ENCODE measurements around the gene CXCR6. TPM values are rescaled to one million over a fixed set of nuclear protein-coding genes. Genes with fewer than 3 reads are reported as not detected.

The CXCR6 gene
- total and polyA plus RNA-seq, 2 of the 13 experiments (the other 11 are each of a cell fraction or from before 2014, with no cell fraction given) = not detected

DNA sequence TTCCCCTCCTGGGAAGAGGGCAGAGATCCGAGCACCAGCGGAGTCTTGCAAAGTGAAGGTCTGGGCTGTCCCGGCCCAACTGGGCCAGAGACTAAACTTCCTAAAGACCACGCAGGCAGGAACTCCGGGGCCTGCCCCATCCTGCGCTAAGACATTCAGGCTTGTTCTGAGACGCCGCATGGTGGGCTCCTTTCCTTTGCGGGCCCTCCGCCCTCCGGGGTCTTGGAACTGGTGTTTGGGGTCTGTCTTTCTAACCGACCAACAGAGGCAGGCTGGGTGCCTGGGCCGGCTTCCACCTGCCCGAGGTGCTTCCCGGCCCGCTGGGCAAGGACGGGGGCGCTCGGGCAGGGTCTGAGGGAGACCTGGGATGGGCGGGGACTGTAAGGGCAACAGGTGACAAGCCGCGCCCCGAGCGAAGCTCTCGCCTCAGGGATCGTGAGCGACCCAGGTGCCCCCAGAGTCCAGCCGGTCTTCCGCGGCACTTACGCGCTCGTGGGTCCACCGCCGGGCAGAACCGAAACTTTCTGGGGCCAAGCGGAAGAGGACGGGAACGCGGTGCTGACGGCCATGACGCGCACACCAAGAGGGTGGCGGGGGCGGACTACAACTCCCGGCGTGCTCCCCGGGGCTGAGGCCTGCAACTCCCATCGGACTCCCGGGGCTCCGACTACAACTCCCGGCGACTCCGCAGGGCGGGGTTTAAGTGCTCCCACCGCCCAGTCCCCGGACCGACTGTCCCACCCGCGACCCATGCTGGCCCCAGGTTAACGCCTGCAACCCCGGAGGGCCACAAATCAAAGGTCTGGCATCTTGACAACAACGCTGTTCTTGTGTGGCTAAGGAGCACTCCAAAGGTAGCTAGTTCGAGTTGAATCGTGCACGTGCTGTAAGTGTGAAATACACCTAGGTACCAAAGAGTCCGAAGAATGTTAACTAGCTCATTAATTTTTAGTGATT is 52.2 kb downstream of the CXCR6 start, which contains the start of gene FYCO1 (continued):
- TF ChIP-seq ZNF350 (CRISPR knock-in tag; IDR thresholded peaks at IDR 0.05; ENCODE audit: borderline replicate concordance, low read depth) = peak; percentile 82
- TF ChIP-seq KLF11 (CRISPR knock-in tag; IDR thresholded peaks at IDR 0.05) = peak; percentile 77; the same call in 1 of the 2 replicates
- TF ChIP-seq, protein P1, sequence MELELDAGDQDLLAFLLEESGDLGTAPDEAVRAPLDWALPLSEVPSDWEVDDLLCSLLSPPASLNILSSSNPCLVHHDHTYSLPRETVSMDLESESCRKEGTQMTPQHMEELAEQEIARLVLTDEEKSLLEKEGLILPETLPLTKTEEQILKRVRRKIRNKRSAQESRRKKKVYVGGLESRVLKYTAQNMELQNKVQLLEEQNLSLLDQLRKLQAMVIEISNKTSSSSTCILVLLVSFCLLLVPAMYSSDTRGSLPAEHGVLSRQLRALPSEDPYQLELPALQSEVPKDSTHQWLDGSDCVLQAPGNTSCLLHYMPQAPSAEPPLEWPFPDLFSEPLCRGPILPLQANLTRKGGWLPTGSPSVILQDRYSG (CRISPR knock-in tag; IDR thresholded peaks at IDR 0.05) = no peak
- TF ChIP-seq HNRNPL (IDR thresholded peaks at IDR 0.05; ENCODE audit: low read depth, low read length) = no peak; the same call in 1 of the 2 replicates
- TF ChIP-seq BHLHE40 (IDR thresholded peaks at IDR 0.05; ENCODE audit: low read length) = no peak
- no peak for TF ChIP-seq PCBP1 (IDR thresholded peaks at IDR 0.05; ENCODE audit: borderline replicate concordance, low read depth, low read length)
- TF ChIP-seq GLI4 (CRISPR knock-in tag; IDR thresholded peaks at IDR 0.05; ENCODE audit: borderline replicate concordance) = no peak
- TF ChIP-seq, protein P2, sequence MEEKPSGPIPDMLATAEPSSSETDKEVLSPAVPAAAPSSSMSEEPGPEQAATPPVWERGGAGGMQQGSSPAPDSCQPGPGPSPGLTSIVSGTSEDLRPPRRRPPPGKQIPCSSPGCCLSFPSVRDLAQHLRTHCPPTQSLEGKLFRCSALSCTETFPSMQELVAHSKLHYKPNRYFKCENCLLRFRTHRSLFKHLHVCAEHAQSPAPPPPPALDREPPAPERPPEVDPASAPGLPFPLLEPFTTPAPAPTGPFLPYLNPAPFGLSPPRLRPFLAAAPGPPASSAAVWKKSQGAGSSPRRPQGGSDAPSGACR (CRISPR knock-in tag; IDR thresholded peaks at IDR 0.05) = no peak
- TF ChIP-seq IKZF4 (CRISPR knock-in tag; IDR thresholded peaks at IDR 0.05; ENCODE audit: borderline replicate concordance, low read depth, not compliant biosample characterization) = peak; percentile 51
- no peak for TF ChIP-seq SMC3 (IDR thresholded peaks at IDR 0.05; ENCODE audit: low read length)
- TF ChIP-seq SIX4 (CRISPR knock-in tag; IDR thresholded peaks at IDR 0.05) = no peak
- TF ChIP-seq TGIF2 (CRISPR knock-in tag; IDR thresholded peaks at IDR 0.05) = no peak
- TF ChIP-seq, protein P3, sequence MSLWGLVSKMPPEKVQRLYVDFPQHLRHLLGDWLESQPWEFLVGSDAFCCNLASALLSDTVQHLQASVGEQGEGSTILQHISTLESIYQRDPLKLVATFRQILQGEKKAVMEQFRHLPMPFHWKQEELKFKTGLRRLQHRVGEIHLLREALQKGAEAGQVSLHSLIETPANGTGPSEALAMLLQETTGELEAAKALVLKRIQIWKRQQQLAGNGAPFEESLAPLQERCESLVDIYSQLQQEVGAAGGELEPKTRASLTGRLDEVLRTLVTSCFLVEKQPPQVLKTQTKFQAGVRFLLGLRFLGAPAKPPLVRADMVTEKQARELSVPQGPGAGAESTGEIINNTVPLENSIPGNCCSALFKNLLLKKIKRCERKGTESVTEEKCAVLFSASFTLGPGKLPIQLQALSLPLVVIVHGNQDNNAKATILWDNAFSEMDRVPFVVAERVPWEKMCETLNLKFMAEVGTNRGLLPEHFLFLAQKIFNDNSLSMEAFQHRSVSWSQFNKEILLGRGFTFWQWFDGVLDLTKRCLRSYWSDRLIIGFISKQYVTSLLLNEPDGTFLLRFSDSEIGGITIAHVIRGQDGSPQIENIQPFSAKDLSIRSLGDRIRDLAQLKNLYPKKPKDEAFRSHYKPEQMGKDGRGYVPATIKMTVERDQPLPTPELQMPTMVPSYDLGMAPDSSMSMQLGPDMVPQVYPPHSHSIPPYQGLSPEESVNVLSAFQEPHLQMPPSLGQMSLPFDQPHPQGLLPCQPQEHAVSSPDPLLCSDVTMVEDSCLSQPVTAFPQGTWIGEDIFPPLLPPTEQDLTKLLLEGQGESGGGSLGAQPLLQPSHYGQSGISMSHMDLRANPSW (CRISPR knock-in tag; IDR thresholded peaks at IDR 0.05; ENCODE audit: borderline replicate concordance) = no peak
- no peak for TF ChIP-seq CBX1 (IDR thresholded peaks at IDR 0.05; ENCODE audit: low read depth)
- no peak for TF ChIP-seq ZNF253 (CRISPR knock-in tag; IDR thresholded peaks at IDR 0.05; ENCODE audit: borderline replicate concordance)
- no peak for TF ChIP-seq NR1H2 (CRISPR knock-in tag; IDR thresholded peaks at IDR 0.05; ENCODE audit: borderline replicate concordance, low read depth)
- TF ChIP-seq, protein P4, sequence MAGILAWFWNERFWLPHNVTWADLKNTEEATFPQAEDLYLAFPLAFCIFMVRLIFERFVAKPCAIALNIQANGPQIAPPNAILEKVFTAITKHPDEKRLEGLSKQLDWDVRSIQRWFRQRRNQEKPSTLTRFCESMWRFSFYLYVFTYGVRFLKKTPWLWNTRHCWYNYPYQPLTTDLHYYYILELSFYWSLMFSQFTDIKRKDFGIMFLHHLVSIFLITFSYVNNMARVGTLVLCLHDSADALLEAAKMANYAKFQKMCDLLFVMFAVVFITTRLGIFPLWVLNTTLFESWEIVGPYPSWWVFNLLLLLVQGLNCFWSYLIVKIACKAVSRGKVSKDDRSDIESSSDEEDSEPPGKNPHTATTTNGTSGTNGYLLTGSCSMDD (CRISPR knock-in tag; IDR thresholded peaks at IDR 0.05) = no peak
- TF ChIP-seq POGZ (CRISPR knock-in tag; IDR thresholded peaks at IDR 0.05) = peak; percentile 67
- TF ChIP-seq ZNF709 (CRISPR knock-in tag; IDR thresholded peaks at IDR 0.05) = peak; percentile 79
- 0 out of 2 replicates have a peak, but pooled peaks have one; percentile 18 for TF ChIP-seq DMAP1 (CRISPR knock-in tag; IDR thresholded peaks at IDR 0.05)
- TF ChIP-seq KAT7 (CRISPR knock-in tag; IDR thresholded peaks at IDR 0.05; ENCODE audit: borderline replicate concordance) = peak; percentile 50; the same call in 1 of the 2 replicates
